ENCODE data around the gene TTLL9. TPM values are rescaled to one million over a fixed set of nuclear protein-coding genes. Genes with fewer than 3 reads are reported as not detected.

Gene TTLL9
- total RNA-seq, 2 donors from 2014 or later = not detected

GRCh38 chr20:31837896-31838397, 32.5 kb upstream of the TTLL9 start:
- Histone ChIP-seq H3K4me1 (ENCODE audit: control insufficient read depth in 1 of 2, low read depth in 2 of 2) (peaks cover 42 to 83% of the 10 kb centered on the region in 2 donors), H3K27me3 (replicated peaks; ENCODE audit: insufficient read depth) (no peaks in the 10 kb centered on the region), H3K4me3 (no peak overlapping the region), H3K9me3 (no peaks in the 10 kb centered on the region), H3K36me3 (no peaks in the 10 kb centered on the region), H3K27ac (peak overlapping the region; percentile 55 to 99)
- ATAC-seq (ENCODE audit: insufficient number of reproducible peaks, low FRiP score, low read depth) = no peak
- DNase-seq (ENCODE audit: low spot score) = no peak
- TF ChIP-seq, protein P1, sequence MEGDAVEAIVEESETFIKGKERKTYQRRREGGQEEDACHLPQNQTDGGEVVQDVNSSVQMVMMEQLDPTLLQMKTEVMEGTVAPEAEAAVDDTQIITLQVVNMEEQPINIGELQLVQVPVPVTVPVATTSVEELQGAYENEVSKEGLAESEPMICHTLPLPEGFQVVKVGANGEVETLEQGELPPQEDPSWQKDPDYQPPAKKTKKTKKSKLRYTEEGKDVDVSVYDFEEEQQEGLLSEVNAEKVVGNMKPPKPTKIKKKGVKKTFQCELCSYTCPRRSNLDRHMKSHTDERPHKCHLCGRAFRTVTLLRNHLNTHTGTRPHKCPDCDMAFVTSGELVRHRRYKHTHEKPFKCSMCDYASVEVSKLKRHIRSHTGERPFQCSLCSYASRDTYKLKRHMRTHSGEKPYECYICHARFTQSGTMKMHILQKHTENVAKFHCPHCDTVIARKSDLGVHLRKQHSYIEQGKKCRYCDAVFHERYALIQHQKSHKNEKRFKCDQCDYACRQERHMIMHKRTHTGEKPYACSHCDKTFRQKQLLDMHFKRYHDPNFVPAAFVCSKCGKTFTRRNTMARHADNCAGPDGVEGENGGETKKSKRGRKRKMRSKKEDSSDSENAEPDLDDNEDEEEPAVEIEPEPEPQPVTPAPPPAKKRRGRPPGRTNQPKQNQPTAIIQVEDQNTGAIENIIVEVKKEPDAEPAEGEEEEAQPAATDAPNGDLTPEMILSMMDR (IDR thresholded peaks at IDR 0.05) = no peak

DNA sequence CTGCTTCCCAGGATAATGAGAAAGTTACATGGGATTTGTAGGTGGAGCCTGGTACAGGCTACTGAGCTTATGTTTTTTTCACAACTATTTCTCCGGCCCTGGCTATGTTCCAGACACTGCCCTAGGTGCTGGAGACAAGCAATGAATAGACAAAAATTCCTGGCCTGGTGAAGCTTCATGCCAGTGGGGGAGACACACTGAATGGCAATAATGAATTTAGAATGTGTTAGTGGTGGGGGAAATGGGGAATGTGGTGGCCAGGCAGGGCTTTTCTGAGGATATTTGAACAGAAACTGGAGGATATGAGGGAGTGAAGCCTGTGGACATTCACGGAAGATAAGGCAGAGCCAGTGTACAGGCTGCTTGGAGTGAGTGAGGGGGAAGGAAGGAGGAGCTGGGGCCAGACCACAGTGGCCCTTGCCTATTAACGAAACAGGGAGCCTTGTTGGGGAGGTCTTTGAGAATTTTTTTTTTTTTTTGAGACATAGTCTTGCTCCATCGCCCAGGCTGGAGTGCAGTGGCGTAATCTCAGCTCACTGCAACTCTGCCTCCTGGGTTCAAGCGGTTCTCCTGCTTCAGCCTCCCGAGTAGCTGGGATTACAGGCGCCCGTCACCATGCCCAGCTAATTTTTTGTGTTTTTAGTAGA, 31.7 kb upstream of the TTLL9 start:
- Histone ChIP-seq H3K27me3 (replicated peaks; ENCODE audit: insufficient read depth) (no peaks in the 10 kb centered on the region), H3K9me3 (no peaks in the 10 kb centered on the region), H3K36me3 (no peaks in the 10 kb centered on the region), H3K27ac (peak overlapping the region; percentile 92 to 99), H3K4me3 (no peak overlapping the region), H3K4me1 (ENCODE audit: control insufficient read depth in 1 of 2, low read depth in 2 of 2) (peaks cover 50 to 85% of the 10 kb centered on the region in 2 donors)
- ATAC-seq (ENCODE audit: insufficient number of reproducible peaks, low FRiP score, low read depth) (no peak), DNase-seq (ENCODE audit: low spot score) (no peak)
- TF ChIP-seq, protein P1 (IDR thresholded peaks at IDR 0.05) = no peak

GRCh38 chr20:31839782-31840487, 30.5 kb upstream of the TTLL9 start:
- Histone ChIP-seq H3K27me3 (replicated peaks; ENCODE audit: insufficient read depth) (no peaks in the 10 kb centered on the region), H3K27ac (peak overlapping the region; percentile 92 to 99), H3K9me3 (no peaks in the 10 kb centered on the region), H3K4me1 (ENCODE audit: control insufficient read depth in 1 of 2, low read depth in 2 of 2) (peaks cover 51 to 95% of the 10 kb centered on the region in 2 donors), H3K4me3 (no peak overlapping the region), H3K36me3 (no peaks in the 10 kb centered on the region)
- ATAC-seq (ENCODE audit: insufficient number of reproducible peaks, low FRiP score, low read depth) (no peak), DNase-seq (ENCODE audit: low spot score) (no peak)
- TF ChIP-seq, protein P1 (IDR thresholded peaks at IDR 0.05) = no peak

DNA sequence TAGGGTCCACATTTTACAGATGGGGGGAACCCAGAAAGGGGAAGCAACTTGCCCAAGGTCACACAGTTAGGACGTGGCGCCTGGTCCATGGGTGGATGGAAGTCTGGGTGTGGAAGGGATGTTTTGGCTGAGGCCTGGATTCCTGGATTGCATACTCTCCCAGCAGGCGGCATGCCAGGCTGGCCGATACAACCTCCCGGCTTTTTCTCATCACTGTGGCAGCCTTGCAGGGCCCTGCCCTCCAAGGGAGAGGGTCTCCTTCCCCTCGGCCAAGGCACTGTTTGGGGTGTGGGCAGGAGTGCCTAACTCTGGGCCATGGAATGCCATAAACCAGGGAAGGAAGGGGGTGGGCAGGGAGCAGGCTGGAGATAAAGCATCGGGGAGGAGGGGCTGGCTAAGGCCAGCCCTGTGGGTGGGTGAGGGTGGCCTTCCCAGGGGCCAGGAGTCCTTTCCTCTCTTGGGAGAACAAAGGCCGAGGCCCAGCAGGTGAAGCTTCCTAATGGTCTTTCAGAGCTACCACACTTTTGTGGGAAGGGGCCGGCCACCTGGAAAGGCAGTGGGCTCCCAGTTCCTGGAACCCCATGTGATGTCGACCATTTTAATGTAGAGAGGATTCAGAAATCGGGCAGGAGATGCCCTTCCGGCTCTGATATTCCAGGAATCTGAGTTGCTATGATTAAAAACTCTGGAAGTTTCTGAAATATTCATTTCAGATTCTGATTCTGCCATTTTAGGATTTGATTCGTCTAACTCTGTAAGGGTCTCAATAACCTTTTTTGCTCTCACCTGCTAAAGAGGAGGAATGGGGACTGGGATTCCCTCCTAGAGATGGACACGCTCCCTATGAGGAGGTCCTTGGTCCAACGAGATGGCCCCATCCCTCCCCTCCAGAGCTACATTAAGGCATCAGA, 29.3 kb upstream of the TTLL9 start:
- no peak for DNase-seq (ENCODE audit: low spot score)
- H3K4me3 ChIP-seq = peak overlapping the region; percentile 2
- H3K9me3 ChIP-seq = no peaks in the 10 kb centered on the region
- no peaks in the 10 kb centered on the region for H3K36me3 ChIP-seq
- peak overlapping the region; percentile 92 to 99 for H3K27ac ChIP-seq
- H3K27me3 ChIP-seq (replicated peaks; ENCODE audit: insufficient read depth) = no peaks in the 10 kb centered on the region
- TF ChIP-seq, protein P1 (IDR thresholded peaks at IDR 0.05) = no peak
- peaks cover 43 to 92% of the 10 kb centered on the region in 2 donors for H3K4me1 ChIP-seq (ENCODE audit: control insufficient read depth in 1 of 2, low read depth in 2 of 2)
- no peak for ATAC-seq (ENCODE audit: insufficient number of reproducible peaks, low FRiP score, low read depth)

Measured in thoracic aorta (tissue), 2 donors.